Activated CD4-positive, alpha-beta T cell treated with anti-CD3 and anti-CD28 coated beads, Interleukin-2, amount 10 ng/mL, durations not matched to agents 24 days and 14 days (primary cell): Measurements from ENCODE around the gene EML4. TPM values are rescaled to one million over a fixed set of nuclear protein-coding genes. Genes with fewer than 3 reads are reported as not detected.

Source experiments
- DNase-seq: peaks from one replicate; pipeline ENCODE4 v3.0.0; 2022
- H3K27ac Mint-ChIP-seq: one replicate; pipeline ENCODE4 v1.8.0; 2022; ENCODE audit warnings: mild to moderate bottlenecking, mixed read lengths
- H3K27me3 Mint-ChIP-seq: one replicate; pipeline ENCODE4 v1.8.0; 2022; ENCODE audit warnings: mixed read lengths
- H3K36me3 Mint-ChIP-seq: one replicate; pipeline ENCODE4 v1.8.0; 2022; ENCODE audit warnings: low read depth, mild to moderate bottlenecking, mixed read lengths
- H3K4me1 Mint-ChIP-seq: one replicate; pipeline ENCODE4 v1.8.0; 2021; ENCODE audit warnings: mixed read lengths
- H3K4me3 Mint-ChIP-seq: one replicate; pipeline ENCODE4 v1.8.0; 2022; ENCODE audit warnings: mild to moderate bottlenecking, moderate library complexity, mixed read lengths
- H3K9me3 Mint-ChIP-seq: one replicate; pipeline ENCODE4 v1.8.0; 2021; ENCODE audit warnings: mixed read lengths
- intact Hi-C: fragments of 100-400 bp; cut with micrococcal nuclease; formaldehyde crosslinking; loops from one replicate; pipeline ENCODE4 v1.15.1; 2023
- total RNA-seq: library from RNA; stranded (reverse); gene quantifications from 2 replicates; pipeline ENCODE4 v1.2.3, GENCODE V29; 2022

The EML4 gene
- total RNA-seq, 1 donor from 2014 or later, result 51.3 TPM

- H3K36me3 Mint-ChIP-seq, result peaks cover 14% of the 10 kb centered on the region
Measured at GRCh38 chr2:42223067-42223854, 54.1 kb downstream of the EML4 start.

GRCh38 chr2:42223855-42224268 is 54.7 kb downstream of the EML4 start:
- Mint-ChIP-seq H3K9me3 (no peaks in the 10 kb centered on the region), H3K36me3 (peaks cover 14% of the 10 kb centered on the region), H3K27me3 (no peaks in the 10 kb centered on the region), H3K27ac (no peak overlapping the region), H3K4me3 (no peak overlapping the region), H3K4me1 (peaks cover 27% of the 10 kb centered on the region)
- DNase-seq, result no peak
- intact Hi-C loops, result no loop called here

More at GRCh38 chr2:42223067-42223854, 54.1 kb downstream of the EML4 start:
- no peak for DNase-seq
- H3K9me3 Mint-ChIP-seq, result no peaks in the 10 kb centered on the region
- no peaks in the 10 kb centered on the region for H3K27me3 Mint-ChIP-seq
- no peak overlapping the region for H3K4me3 Mint-ChIP-seq
- intact Hi-C loops, result no loop called here
- H3K4me1 Mint-ChIP-seq, result peaks cover 28% of the 10 kb centered on the region
- H3K27ac Mint-ChIP-seq, result no peak overlapping the region

- Mint-ChIP-seq H3K9me3 (no peaks in the 10 kb centered on the region), H3K4me1 (peaks cover 26% of the 10 kb centered on the region), H3K4me3 (no peak overlapping the region), H3K36me3 (peaks cover 12% of the 10 kb centered on the region), H3K27ac (no peak overlapping the region), H3K27me3 (no peaks in the 10 kb centered on the region)
- intact Hi-C loops, result no loop called here
- no peak for DNase-seq
Measured at GRCh38 chr2:42224422-42225067, 55.4 kb downstream of the EML4 start.

GRCh38 chr2:42225573-42225972 is 56.4 kb downstream of the EML4 start:
- H3K4me1 Mint-ChIP-seq, result peaks cover 23% of the 10 kb centered on the region
- no peaks in the 10 kb centered on the region for H3K27me3 Mint-ChIP-seq
- no peak for DNase-seq
- no peak overlapping the region for H3K27ac Mint-ChIP-seq
- peaks cover 12% of the 10 kb centered on the region for H3K36me3 Mint-ChIP-seq
- no peak overlapping the region for H3K4me3 Mint-ChIP-seq
- no peaks in the 10 kb centered on the region for H3K9me3 Mint-ChIP-seq
- intact Hi-C loops, result no loop called here

DNA sequence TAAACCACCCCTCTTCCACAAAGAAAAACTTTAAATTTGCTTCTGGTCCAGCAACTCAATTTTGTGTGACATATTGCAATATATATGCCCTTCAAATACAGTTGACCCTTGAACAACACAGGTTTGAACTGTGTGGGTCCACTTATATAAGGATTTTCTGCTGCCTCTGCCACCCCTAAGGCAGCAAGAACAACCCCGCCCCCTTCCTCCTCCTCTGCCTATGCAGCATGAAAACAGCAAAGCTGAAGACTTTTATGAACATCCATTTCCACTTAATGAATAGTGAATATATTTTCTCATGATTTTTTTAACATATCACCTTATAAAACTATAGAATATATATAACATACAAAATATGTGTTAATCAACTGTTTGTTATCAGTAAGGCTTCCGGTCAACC is 58.3 kb downstream of the EML4 start:
- Mint-ChIP-seq H3K36me3 (peaks cover 6% of the 10 kb centered on the region), H3K4me1 (peaks cover 27% of the 10 kb centered on the region), H3K4me3 (no peak overlapping the region), H3K9me3 (no peaks in the 10 kb centered on the region), H3K27ac (no peak overlapping the region), H3K27me3 (no peaks in the 10 kb centered on the region)
- intact Hi-C loops, result no loop called here
- no peak for DNase-seq

DNA sequence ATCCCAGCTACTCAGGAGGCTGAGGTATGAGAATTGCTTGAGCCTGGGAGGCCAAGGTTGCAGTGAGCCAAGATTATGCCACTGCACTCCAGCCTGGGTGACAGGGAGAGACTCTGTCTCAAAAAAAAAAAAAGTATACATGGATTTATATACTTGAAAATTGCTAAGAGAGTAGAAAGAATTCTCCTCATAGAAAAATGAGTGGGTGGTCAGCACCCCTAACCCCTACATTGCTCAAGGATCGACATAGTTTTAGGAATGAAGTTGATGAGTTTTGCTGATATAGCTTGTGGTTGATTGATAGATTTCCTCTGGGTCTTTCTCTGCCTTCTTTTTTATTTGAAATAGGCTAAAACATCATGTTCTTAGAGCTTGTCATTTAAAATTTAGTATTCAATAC is 58.9 kb downstream of the EML4 start:
- Mint-ChIP-seq H3K9me3 (no peaks in the 10 kb centered on the region), H3K4me1 (peaks cover 25% of the 10 kb centered on the region), H3K36me3 (peaks cover 3% of the 10 kb centered on the region), H3K4me3 (no peak overlapping the region), H3K27me3 (no peaks in the 10 kb centered on the region), H3K27ac (no peak overlapping the region)
- no peak for DNase-seq
- intact Hi-C loops, result no loop called here

- Mint-ChIP-seq H3K27me3 (no peaks in the 10 kb centered on the region), H3K9me3 (no peaks in the 10 kb centered on the region), H3K27ac (no peak overlapping the region), H3K4me3 (no peak overlapping the region), H3K4me1 (peaks cover 18% of the 10 kb centered on the region), H3K36me3 (peaks cover 2% of the 10 kb centered on the region)
- DNase-seq, result no peak
- intact Hi-C loops, result no loop called here
Measured at GRCh38 chr2:42229949-42230348, 60.8 kb downstream of the EML4 start.

- intact Hi-C loops, result no loop called here
- DNase-seq, result no peak
- peaks cover 18% of the 10 kb centered on the region for H3K4me1 Mint-ChIP-seq
- no peaks in the 10 kb centered on the region for H3K9me3 Mint-ChIP-seq
- no peak overlapping the region for H3K4me3 Mint-ChIP-seq
- H3K36me3 Mint-ChIP-seq, result peaks cover 2% of the 10 kb centered on the region
- no peaks in the 10 kb centered on the region for H3K27me3 Mint-ChIP-seq
- H3K27ac Mint-ChIP-seq, result no peak overlapping the region
Measured at GRCh38 chr2:42230891-42231290, 61.7 kb downstream of the EML4 start.

DNA sequence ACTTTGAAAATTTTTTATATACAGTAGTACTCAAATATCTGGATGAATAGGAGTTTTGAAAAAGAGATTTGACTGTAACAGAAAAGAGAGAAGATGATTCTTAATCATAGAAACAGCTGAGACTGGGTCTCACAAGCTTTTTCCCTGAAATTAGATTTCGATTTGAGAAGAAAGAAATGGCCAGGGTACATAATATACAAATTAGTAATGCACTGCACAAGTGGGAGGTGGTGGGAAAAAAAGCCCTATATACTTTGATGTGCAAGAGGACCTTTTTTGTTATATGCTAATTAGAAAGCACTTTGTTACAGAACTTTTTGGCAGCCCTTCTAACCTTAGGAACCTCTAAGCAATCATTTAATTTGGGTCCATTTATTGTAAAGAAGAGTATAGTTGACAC is 62.9 kb downstream of the EML4 start:
- Mint-ChIP-seq H3K27me3 (no peaks in the 10 kb centered on the region), H3K4me3 (no peak overlapping the region), H3K4me1 (peaks cover 20% of the 10 kb centered on the region), H3K27ac (no peak overlapping the region), H3K36me3 (peaks cover 2% of the 10 kb centered on the region), H3K9me3 (no peaks in the 10 kb centered on the region)
- intact Hi-C loops, result no loop called here
- DNase-seq, result no peak

- peaks cover 20% of the 10 kb centered on the region for H3K4me1 Mint-ChIP-seq
- H3K9me3 Mint-ChIP-seq, result no peaks in the 10 kb centered on the region
- H3K4me3 Mint-ChIP-seq, result no peak overlapping the region
- H3K27ac Mint-ChIP-seq, result no peak overlapping the region
- intact Hi-C loops, result no loop called here
- H3K27me3 Mint-ChIP-seq, result no peaks in the 10 kb centered on the region
- no peak for DNase-seq
- peaks cover 2% of the 10 kb centered on the region for H3K36me3 Mint-ChIP-seq
Measured at GRCh38 chr2:42233976-42234441, 64.9 kb downstream of the EML4 start.

- DNase-seq, result no peak
- Mint-ChIP-seq H3K27me3 (no peaks in the 10 kb centered on the region), H3K9me3 (no peaks in the 10 kb centered on the region), H3K4me3 (no peak overlapping the region), H3K36me3 (peaks cover 2% of the 10 kb centered on the region), H3K27ac (no peak overlapping the region), H3K4me1 (peaks cover 24% of the 10 kb centered on the region)
- intact Hi-C loops, result loop anchor here (5.0 kb wide), 1 partner anchor 65 kb away; no protein-coding TSS in a partner anchor
Measured at GRCh38 chr2:42236911-42237310, 67.8 kb downstream of the EML4 start.

- H3K4me1 Mint-ChIP-seq, result peaks cover 24% of the 10 kb centered on the region
- intact Hi-C loops, result loop anchor here (1.0 to 5.0 kb wide), 2 partner anchors 66 to 142 kb away; no protein-coding TSS in a partner anchor
- H3K9me3 Mint-ChIP-seq, result no peaks in the 10 kb centered on the region
- no peak overlapping the region for H3K4me3 Mint-ChIP-seq
- H3K36me3 Mint-ChIP-seq, result peaks cover 2% of the 10 kb centered on the region
- H3K27me3 Mint-ChIP-seq, result no peaks in the 10 kb centered on the region
- peak; percentile 72 for DNase-seq
- no peak overlapping the region for H3K27ac Mint-ChIP-seq
Measured at GRCh38 chr2:42238644-42239288, 69.6 kb downstream of the EML4 start.

GRCh38 chr2:42239289-42239661 is 70.1 kb downstream of the EML4 start:
- H3K9me3 Mint-ChIP-seq, result no peaks in the 10 kb centered on the region
- H3K4me3 Mint-ChIP-seq, result no peak overlapping the region
- no peak for DNase-seq
- H3K27me3 Mint-ChIP-seq, result no peaks in the 10 kb centered on the region
- no peak overlapping the region for H3K27ac Mint-ChIP-seq
- intact Hi-C loops, result loop anchor here (5.0 kb wide), 1 partner anchor 67 kb away; no protein-coding TSS in a partner anchor
- H3K36me3 Mint-ChIP-seq, result no peaks in the 10 kb centered on the region
- peaks cover 22% of the 10 kb centered on the region for H3K4me1 Mint-ChIP-seq

- no peak overlapping the region for H3K27ac Mint-ChIP-seq
Measured at GRCh38 chr2:42239811-42240210, 70.7 kb downstream of the EML4 start.

More at GRCh38 chr2:42239811-42240210, 70.7 kb downstream of the EML4 start:
- Mint-ChIP-seq H3K4me3 (no peak overlapping the region), H3K36me3 (peaks cover 2% of the 10 kb centered on the region), H3K27me3 (no peaks in the 10 kb centered on the region), H3K4me1 (peaks cover 26% of the 10 kb centered on the region), H3K9me3 (no peaks in the 10 kb centered on the region)
- intact Hi-C loops, result loop anchor here (5.0 kb wide), 1 partner anchor 68 kb away; no protein-coding TSS in a partner anchor
- no peak for DNase-seq
